Measurements from ENCODE around the gene MBOAT2. TPM values are rescaled to one million over a fixed set of nuclear protein-coding genes. Genes with fewer than 3 reads are reported as not detected.

Gene MBOAT2
- total RNA-seq, 1 donor from 2014 or later = 34.9 TPM

DNA sequence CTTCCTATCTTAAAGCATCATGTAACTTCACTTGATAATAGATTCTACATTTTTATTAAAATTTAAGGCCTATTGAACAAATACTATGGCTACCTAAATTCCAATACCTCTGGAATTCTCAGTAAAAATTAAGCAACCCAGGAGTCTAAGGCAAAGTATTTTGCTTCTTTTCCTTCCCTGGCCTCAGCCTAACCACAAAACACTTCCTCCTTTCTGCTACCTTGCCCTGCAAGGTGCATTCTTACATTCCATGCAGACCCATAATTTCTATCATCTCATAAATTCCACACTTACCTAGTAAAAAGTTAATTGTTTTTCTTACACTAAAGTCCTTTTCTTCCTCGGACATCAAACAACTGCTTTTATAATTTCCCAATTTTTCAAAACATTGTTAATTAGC, 3.7 kb downstream of the MBOAT2 start:
- H3K4me3 ChIP-seq (ENCODE audit: low read depth, low read length) = no peak overlapping the region
- no peak for TF ChIP-seq CTCF (conservative IDR thresholded peaks at IDR 0.05; ENCODE audit: low read depth, low read length)

GRCh38 chr2:8999102-8999446, 4.4 kb downstream of the MBOAT2 start:
- H3K4me3 ChIP-seq (ENCODE audit: low read depth, low read length) = no peak overlapping the region
- no peak for TF ChIP-seq CTCF (conservative IDR thresholded peaks at IDR 0.05; ENCODE audit: low read depth, low read length)
- DNase-seq (ENCODE audit: low read depth) = no peak

More for the DNA sequence above, 3.7 kb downstream of the MBOAT2 start:
- DNase-seq (ENCODE audit: low read depth) = no peak

- no peak overlapping the region for H3K4me3 ChIP-seq (ENCODE audit: low read depth, low read length)
- no peak for DNase-seq (ENCODE audit: low read depth)
- TF ChIP-seq CTCF (conservative IDR thresholded peaks at IDR 0.05; ENCODE audit: low read depth, low read length) = no peak
Measured at GRCh38 chr2:8998418-8999101, 4.9 kb downstream of the MBOAT2 start.

- no peak for TF ChIP-seq CTCF (conservative IDR thresholded peaks at IDR 0.05; ENCODE audit: low read depth, low read length)
- no peak overlapping the region for H3K4me3 ChIP-seq (ENCODE audit: low read depth, low read length)
- DNase-seq (ENCODE audit: low read depth) = no peak
Measured at GRCh38 chr2:8997631-8998030, 5.9 kb downstream of the MBOAT2 start.

DNA sequence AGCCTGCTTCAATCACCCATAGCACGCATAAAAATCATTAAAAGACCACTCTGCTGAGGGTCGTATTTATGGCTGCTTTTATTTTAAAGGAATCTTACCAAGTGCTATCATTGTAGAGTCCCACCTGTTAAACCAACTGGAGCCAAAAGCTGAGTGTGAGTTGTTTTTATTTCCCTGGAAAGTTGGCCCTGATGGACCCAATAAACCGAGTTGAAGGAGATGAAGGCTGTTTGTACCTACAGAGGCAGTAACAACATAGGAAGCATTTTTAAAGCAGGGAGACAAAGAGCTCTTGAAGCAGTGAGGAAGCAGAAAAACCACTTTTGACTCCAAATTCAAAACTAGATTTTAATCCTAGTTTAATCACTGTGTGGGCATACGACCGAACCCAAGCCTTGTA, 6.4 kb downstream of the MBOAT2 start:
- TF ChIP-seq CTCF (conservative IDR thresholded peaks at IDR 0.05; ENCODE audit: low read depth, low read length) = no peak
- no peak for DNase-seq (ENCODE audit: low read depth)
- H3K4me3 ChIP-seq (ENCODE audit: low read depth, low read length) = no peak overlapping the region

- DNase-seq (ENCODE audit: low read depth) = no peak
- TF ChIP-seq CTCF (conservative IDR thresholded peaks at IDR 0.05; ENCODE audit: low read depth, low read length) = no peak
- H3K4me3 ChIP-seq (ENCODE audit: low read depth, low read length) = no peak overlapping the region
Measured at GRCh38 chr2:8996006-8996405, 7.5 kb downstream of the MBOAT2 start.

GRCh38 chr2:8994386-8994785, 9.1 kb downstream of the MBOAT2 start:
- DNase-seq (ENCODE audit: low read depth) = no peak
- no peak overlapping the region for H3K4me3 ChIP-seq (ENCODE audit: low read depth, low read length)
- TF ChIP-seq CTCF (conservative IDR thresholded peaks at IDR 0.05; ENCODE audit: low read depth, low read length) = no peak
